ENCODE data around the gene TWIST2.

TWIST2 gene

GRCh38 chr2:238865015-238865719 is 17.3 kb downstream of the TWIST2 start:
- Histone ChIP-seq H3K27ac (ENCODE audit: low read depth, low read length, poor library complexity, severe bottlenecking) (no peak overlapping the region), H3K4me1 (ENCODE audit: insufficient read depth, low read length, severe bottlenecking) (no peaks in the 10 kb centered on the region), H3F3A (ENCODE audit: insufficient read depth, low read length) (no peaks in the 10 kb centered on the region), H4K20me1 (ENCODE audit: insufficient read depth, low read length) (no peaks in the 10 kb centered on the region), H3K9ac (ENCODE audit: low read length) (no peak overlapping the region), H3K36me3 (ENCODE audit: insufficient read depth, low read length) (no peaks in the 10 kb centered on the region), H3K79me2 (ENCODE audit: insufficient read depth, low read length) (no peaks in the 10 kb centered on the region), H2AFZ (ENCODE audit: low read length) (no peak overlapping the region), H3K4me2 (ENCODE audit: low read length) (no peak overlapping the region), H3K9me3 (ENCODE audit: low read length) (no peaks in the 10 kb centered on the region), H3K4me3 (ENCODE audit: low read depth, low read length, poor library complexity, severe bottlenecking) (no peak overlapping the region), H3K9me2 (ENCODE audit: low read depth, low read length) (no peaks in the 10 kb centered on the region), H3K27me3 (ENCODE audit: insufficient read depth, low read length) (no peaks in the 10 kb centered on the region)
- TF ChIP-seq, protein P1, sequence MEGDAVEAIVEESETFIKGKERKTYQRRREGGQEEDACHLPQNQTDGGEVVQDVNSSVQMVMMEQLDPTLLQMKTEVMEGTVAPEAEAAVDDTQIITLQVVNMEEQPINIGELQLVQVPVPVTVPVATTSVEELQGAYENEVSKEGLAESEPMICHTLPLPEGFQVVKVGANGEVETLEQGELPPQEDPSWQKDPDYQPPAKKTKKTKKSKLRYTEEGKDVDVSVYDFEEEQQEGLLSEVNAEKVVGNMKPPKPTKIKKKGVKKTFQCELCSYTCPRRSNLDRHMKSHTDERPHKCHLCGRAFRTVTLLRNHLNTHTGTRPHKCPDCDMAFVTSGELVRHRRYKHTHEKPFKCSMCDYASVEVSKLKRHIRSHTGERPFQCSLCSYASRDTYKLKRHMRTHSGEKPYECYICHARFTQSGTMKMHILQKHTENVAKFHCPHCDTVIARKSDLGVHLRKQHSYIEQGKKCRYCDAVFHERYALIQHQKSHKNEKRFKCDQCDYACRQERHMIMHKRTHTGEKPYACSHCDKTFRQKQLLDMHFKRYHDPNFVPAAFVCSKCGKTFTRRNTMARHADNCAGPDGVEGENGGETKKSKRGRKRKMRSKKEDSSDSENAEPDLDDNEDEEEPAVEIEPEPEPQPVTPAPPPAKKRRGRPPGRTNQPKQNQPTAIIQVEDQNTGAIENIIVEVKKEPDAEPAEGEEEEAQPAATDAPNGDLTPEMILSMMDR (IDR thresholded peaks at IDR 0.05; ENCODE audit: low read length), result no peak
- TF ChIP-seq EZH2 (IDR thresholded peaks at IDR 0.05; ENCODE audit: borderline replicate concordance, low read length), result no peak

DNA sequence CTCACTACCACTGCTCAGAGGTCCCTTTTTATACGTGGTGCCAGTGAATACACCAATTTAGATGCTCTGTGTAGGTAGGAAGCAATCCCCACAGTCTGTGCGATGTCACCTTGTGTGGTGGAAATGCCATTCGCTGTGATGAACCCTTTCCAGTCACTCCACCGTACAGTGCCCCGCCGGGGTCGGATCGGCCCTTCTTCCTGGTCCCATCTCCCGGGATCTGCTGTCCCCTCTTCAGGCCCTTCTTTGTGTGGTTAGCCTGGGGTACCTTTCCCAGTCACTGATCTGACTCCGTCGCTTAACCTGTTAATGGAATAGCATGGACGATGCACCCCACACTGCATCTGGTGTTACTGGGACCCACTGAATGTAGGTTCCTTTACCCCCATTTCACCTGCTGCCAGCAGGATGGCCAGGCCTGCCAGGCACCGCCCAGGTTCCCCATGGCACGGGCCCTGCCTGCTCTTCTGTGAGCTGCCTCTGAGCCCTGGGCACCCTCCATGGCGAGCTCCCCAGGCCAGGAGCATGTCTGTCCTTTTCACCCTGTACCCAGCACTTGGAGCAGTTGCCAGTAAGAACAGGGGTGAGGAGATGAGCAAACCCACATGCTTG is 18.0 kb downstream of the TWIST2 start:
- no peak overlapping the region for H3K4me3 ChIP-seq (ENCODE audit: low read depth, low read length, poor library complexity, severe bottlenecking)
- H3K27ac ChIP-seq (ENCODE audit: low read depth, low read length, poor library complexity, severe bottlenecking), result no peak overlapping the region
- no peaks in the 10 kb centered on the region for H3K9me3 ChIP-seq (ENCODE audit: low read length)
- no peaks in the 10 kb centered on the region for H3K9me2 ChIP-seq (ENCODE audit: low read depth, low read length)
- H3K27me3 ChIP-seq (ENCODE audit: insufficient read depth, low read length), result no peaks in the 10 kb centered on the region
- no peaks in the 10 kb centered on the region for H3F3A ChIP-seq (ENCODE audit: insufficient read depth, low read length)
- TF ChIP-seq EZH2 (IDR thresholded peaks at IDR 0.05; ENCODE audit: borderline replicate concordance, low read length), result no peak
- TF ChIP-seq, protein P1 (IDR thresholded peaks at IDR 0.05; ENCODE audit: low read length), result no peak
- H3K4me2 ChIP-seq (ENCODE audit: low read length), result no peak overlapping the region
- H2AFZ ChIP-seq (ENCODE audit: low read length), result no peak overlapping the region
- H3K36me3 ChIP-seq (ENCODE audit: insufficient read depth, low read length), result no peaks in the 10 kb centered on the region
- H3K79me2 ChIP-seq (ENCODE audit: insufficient read depth, low read length), result no peaks in the 10 kb centered on the region
- H3K4me1 ChIP-seq (ENCODE audit: insufficient read depth, low read length, severe bottlenecking), result no peaks in the 10 kb centered on the region
- H3K9ac ChIP-seq (ENCODE audit: low read length), result no peak overlapping the region
- H4K20me1 ChIP-seq (ENCODE audit: insufficient read depth, low read length), result no peaks in the 10 kb centered on the region

DNA sequence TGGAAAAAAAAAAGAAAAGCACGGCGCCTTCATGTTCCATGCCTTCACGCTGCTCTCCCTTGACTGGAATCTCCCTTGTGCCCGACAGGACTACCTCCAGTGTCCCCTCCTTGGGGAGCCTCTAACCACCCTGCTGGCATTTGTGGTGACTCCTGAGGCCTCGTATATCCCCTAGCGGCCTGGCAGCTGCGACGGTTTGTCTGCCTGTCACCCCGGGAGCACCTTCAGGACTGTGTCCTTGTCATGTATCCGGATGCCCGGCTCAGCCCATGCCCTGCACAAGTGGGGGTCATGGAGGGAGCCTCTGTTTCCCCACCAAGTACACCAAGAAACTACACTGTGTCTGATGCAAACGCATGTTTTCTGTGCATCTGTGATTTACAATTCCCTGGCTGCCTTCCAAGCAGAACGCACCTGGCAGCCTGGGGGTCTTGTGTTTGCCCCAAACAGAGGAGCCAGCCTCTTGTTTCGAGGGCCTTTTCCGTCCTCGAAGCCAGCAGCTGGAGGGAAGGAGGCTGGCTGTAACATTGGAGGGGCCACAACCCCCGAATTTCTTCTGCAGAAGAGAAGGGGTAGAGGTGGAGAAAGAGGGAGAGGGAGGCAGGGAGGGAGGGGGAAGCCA is 18.9 kb downstream of the TWIST2 start:
- Histone ChIP-seq H3K27me3 (ENCODE audit: insufficient read depth, low read length) (no peaks in the 10 kb centered on the region), H3K4me2 (ENCODE audit: low read length) (no peak overlapping the region), H3F3A (ENCODE audit: insufficient read depth, low read length) (no peaks in the 10 kb centered on the region), H3K4me1 (ENCODE audit: insufficient read depth, low read length, severe bottlenecking) (no peaks in the 10 kb centered on the region), H3K9me2 (ENCODE audit: low read depth, low read length) (no peaks in the 10 kb centered on the region), H3K9me3 (ENCODE audit: low read length) (no peaks in the 10 kb centered on the region), H3K4me3 (ENCODE audit: low read depth, low read length, poor library complexity, severe bottlenecking) (no peak overlapping the region), H3K27ac (ENCODE audit: low read depth, low read length, poor library complexity, severe bottlenecking) (no peak overlapping the region), H3K9ac (ENCODE audit: low read length) (no peak overlapping the region), H4K20me1 (ENCODE audit: insufficient read depth, low read length) (no peaks in the 10 kb centered on the region), H2AFZ (ENCODE audit: low read length) (no peak overlapping the region), H3K36me3 (ENCODE audit: insufficient read depth, low read length) (no peaks in the 10 kb centered on the region), H3K79me2 (ENCODE audit: insufficient read depth, low read length) (no peaks in the 10 kb centered on the region)
- TF ChIP-seq, protein P1 (IDR thresholded peaks at IDR 0.05; ENCODE audit: low read length), result no peak
- TF ChIP-seq EZH2 (IDR thresholded peaks at IDR 0.05; ENCODE audit: borderline replicate concordance, low read length), result no peak

Data from OCI-LY1 (cell line).